ENCODE results near the gene ALK. TPM values are rescaled to one million over a fixed set of nuclear protein-coding genes. Genes with fewer than 3 reads are reported as not detected.

ALK gene
- total RNA-seq, 1 donor from 2014 or later: not detected

- H3K36me3 ChIP-seq: no peaks in the 10 kb centered on the region
- intact Hi-C loops (cut with DNase I): no loop called here
- no peak for DNase-seq (ENCODE audit: low spot score in 2 of 2)
Measured at GRCh38 chr2:29560566-29560965, 360.8 kb downstream of the ALK start.

GRCh38 chr2:29560030-29560429 lies 361.4 kb downstream of the ALK start:
- Histone ChIP-seq H3K36me3 (no peaks in the 10 kb centered on the region), H3K27ac (no peak overlapping the region), H3K4me1 (no peaks in the 10 kb centered on the region), H3K27me3 (no peaks in the 10 kb centered on the region), H3K4me3 (no peak overlapping the region), H3K9me3 (no peaks in the 10 kb centered on the region)
- intact Hi-C loops (cut with DNase I): no loop called here
- DNase-seq (ENCODE audit: low spot score in 2 of 2): no peak
- TF ChIP-seq CTCF (IDR thresholded peaks at IDR 0.05): no peak

More at GRCh38 chr2:29560566-29560965, 360.8 kb downstream of the ALK start:
- TF ChIP-seq CTCF (IDR thresholded peaks at IDR 0.05): no peak
- Histone ChIP-seq H3K27ac (no peak overlapping the region), H3K27me3 (no peaks in the 10 kb centered on the region), H3K9me3 (no peaks in the 10 kb centered on the region), H3K4me1 (no peaks in the 10 kb centered on the region), H3K4me3 (no peak overlapping the region)

- no peak overlapping the region for H3K4me3 ChIP-seq
- H3K36me3 ChIP-seq: no peaks in the 10 kb centered on the region
- no peak overlapping the region for H3K27ac ChIP-seq
- intact Hi-C loops (cut with DNase I): no loop called here
- no peak for TF ChIP-seq CTCF (IDR thresholded peaks at IDR 0.05)
- no peak for DNase-seq (ENCODE audit: low spot score in 2 of 2)
- H3K27me3 ChIP-seq: no peaks in the 10 kb centered on the region
- H3K9me3 ChIP-seq: no peaks in the 10 kb centered on the region
- no peaks in the 10 kb centered on the region for H3K4me1 ChIP-seq
Measured at GRCh38 chr2:29559578-29559977, 361.8 kb downstream of the ALK start.

GRCh38 chr2:29558097-29558496 lies 363.3 kb downstream of the ALK start:
- intact Hi-C loops (cut with DNase I): no loop called here
- DNase-seq (ENCODE audit: low spot score in 2 of 2): no peak
- Histone ChIP-seq H3K4me3 (no peak overlapping the region), H3K4me1 (no peaks in the 10 kb centered on the region), H3K36me3 (no peaks in the 10 kb centered on the region), H3K27me3 (no peaks in the 10 kb centered on the region), H3K9me3 (no peaks in the 10 kb centered on the region), H3K27ac (no peak overlapping the region)
- no peak for TF ChIP-seq CTCF (IDR thresholded peaks at IDR 0.05)

GRCh38 chr2:29557268-29557667 lies 364.1 kb downstream of the ALK start:
- intact Hi-C loops (cut with DNase I): no loop called here
- TF ChIP-seq CTCF (IDR thresholded peaks at IDR 0.05): no peak

GRCh38 chr2:29549069-29549380 lies 372.4 kb downstream of the ALK start:
- Histone ChIP-seq H3K4me1 (no peaks in the 10 kb centered on the region), H3K36me3 (no peaks in the 10 kb centered on the region), H3K27me3 (no peaks in the 10 kb centered on the region), H3K4me3 (no peak overlapping the region), H3K9me3 (no peaks in the 10 kb centered on the region), H3K27ac (no peak overlapping the region)
- no peak for DNase-seq (ENCODE audit: low spot score in 2 of 2)
- TF ChIP-seq CTCF (IDR thresholded peaks at IDR 0.05): no peak
- intact Hi-C loops (cut with DNase I): no loop called here

More at GRCh38 chr2:29557268-29557667, 364.1 kb downstream of the ALK start:
- no peaks in the 10 kb centered on the region for H3K36me3 ChIP-seq
- H3K4me1 ChIP-seq: no peaks in the 10 kb centered on the region
- H3K9me3 ChIP-seq: no peaks in the 10 kb centered on the region
- H3K27me3 ChIP-seq: no peaks in the 10 kb centered on the region
- no peak overlapping the region for H3K4me3 ChIP-seq
- H3K27ac ChIP-seq: no peak overlapping the region
- DNase-seq (ENCODE audit: low spot score in 2 of 2): no peak
